ENCODE measurements around the gene SPAG9.
"Not testable (repeated sequence)": the region's sequence is repeated elsewhere in the genome, so short reads cannot be mapped to it uniquely, and the experiment has no call there.

Gene SPAG9

GRCh38 chr17:51088287-51088686 lies 32.4 kb downstream of the SPAG9 start:
- peaks cover 89% of the 10 kb centered on the region for H4K20me1 ChIP-seq
- TF ChIP-seq Cebpa-rat (IDR thresholded peaks at IDR 0.05), result no peak
- H3K4me2 ChIP-seq, result peak overlapping the region; percentile 45
- no peaks in the 10 kb centered on the region for H3K9me3 ChIP-seq
- peaks cover 29% of the 10 kb centered on the region for H3K4me1 ChIP-seq
- no peak overlapping the region for H3K9ac ChIP-seq
- no peak overlapping the region for H3K27ac ChIP-seq
- H3K4me3 ChIP-seq, result no peak overlapping the region
- peaks cover 14% of the 10 kb centered on the region; the same call in 1 of the 2 replicates for H3K36me3 ChIP-seq
- no peaks in the 10 kb centered on the region for H3K27me3 ChIP-seq

DNA sequence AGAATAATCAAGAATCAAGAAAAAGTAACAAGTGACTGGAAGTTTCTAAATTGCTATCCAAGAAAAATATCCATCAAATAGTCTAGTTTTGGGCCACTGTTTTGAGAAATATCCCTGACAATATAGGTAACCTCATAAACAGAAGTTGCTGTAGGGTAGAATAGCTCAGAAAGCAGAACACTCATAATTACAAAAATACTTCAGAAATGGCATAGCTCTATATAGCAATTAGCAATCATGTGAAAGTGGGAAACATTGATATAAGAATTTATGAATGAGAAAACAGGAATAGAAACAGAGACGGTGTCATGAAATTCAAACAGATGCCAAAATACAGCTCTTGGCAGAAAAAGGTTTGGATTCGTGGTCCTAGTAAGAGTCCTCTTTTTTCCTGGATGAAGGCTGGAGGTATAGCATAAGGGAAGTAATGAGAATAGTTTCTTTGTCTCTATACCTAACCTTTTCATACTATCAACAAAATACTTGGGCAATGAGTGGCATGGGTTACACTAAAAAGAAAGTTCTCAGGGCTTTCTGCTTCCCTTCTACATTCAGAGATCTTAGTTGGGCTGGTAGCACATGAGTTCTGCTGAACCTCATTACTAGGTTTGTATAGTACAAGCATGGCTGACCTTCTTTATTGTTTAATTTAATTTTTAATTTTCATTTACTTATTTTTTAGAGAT lies 33.5 kb downstream of the SPAG9 start:
- no peaks in the 10 kb centered on the region for H3K9me3 ChIP-seq
- no peaks in the 10 kb centered on the region for H3K27me3 ChIP-seq
- H3K4me1 ChIP-seq, result peaks cover 35% of the 10 kb centered on the region
- no peak for TF ChIP-seq Cebpa-rat (IDR thresholded peaks at IDR 0.05)
- H3K4me3 ChIP-seq, result no peak overlapping the region
- H4K20me1 ChIP-seq, result peaks cover 88% of the 10 kb centered on the region
- H3K9ac ChIP-seq, result no peak overlapping the region
- no peak overlapping the region for H3K27ac ChIP-seq
- H3K36me3 ChIP-seq, result peaks cover 17% of the 10 kb centered on the region; the same call in 1 of the 2 replicates
- H3K4me2 ChIP-seq, result no peak overlapping the region

DNA sequence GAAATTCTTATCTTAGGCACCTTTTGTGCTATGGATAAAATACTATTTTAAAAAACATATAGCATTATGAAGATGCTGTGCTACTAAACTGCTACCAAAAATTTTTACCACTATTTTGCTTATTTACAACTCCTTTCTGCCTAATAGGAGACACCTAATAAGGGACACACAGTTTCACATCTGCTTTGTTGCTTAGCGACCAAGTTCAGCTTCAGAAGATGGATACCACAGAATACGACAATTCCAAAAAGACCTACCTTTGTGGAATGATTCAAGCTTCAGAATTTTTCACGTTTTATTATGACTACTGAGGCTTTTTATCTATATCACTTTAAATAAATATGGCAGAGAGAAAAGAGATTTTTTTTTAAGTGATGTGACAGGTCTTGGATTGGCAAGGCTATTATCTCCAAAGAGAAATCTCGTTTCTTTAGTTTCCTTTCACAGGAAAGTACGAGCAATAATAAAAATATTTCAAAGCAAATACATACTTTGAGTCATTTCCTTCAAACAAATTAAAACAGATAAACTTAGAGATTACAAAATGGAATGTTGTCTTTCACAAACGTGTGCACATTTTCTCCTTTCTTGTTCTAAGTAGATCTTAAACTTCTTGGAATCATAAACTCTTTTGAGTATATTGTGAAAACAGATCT lies 35.4 kb downstream of the SPAG9 start:
- Histone ChIP-seq H3K4me3 (no peak overlapping the region), H3K27me3 (no peaks in the 10 kb centered on the region)

DNA sequence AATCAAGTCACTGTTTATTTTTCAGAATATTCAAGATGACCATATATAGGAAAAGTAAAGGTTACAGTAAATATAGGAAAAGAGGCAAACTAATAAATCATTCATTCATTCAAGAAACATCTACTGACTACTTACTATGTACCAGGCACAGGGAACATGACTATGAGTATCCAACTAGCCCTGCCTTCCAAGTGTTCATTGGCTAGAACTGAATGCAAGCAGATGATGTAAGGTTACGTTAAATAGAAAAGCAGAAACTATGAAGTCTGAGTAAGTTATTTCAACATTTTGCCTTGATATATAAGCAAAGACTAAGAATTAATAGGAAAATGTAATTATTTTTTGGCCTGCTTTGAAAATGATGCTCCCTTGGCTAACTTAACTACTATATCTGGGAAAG lies 36.7 kb downstream of the SPAG9 start:
- Histone ChIP-seq H3K4me2 (no peak overlapping the region), H4K20me1 (peaks cover 81% of the 10 kb centered on the region), H3K27me3 (no peaks in the 10 kb centered on the region), H3K4me3 (no peak overlapping the region), H3K4me1 (peaks cover 19% of the 10 kb centered on the region), H3K27ac (no peak overlapping the region), H3K9ac (no peak overlapping the region), H3K36me3 (peaks cover 33% of the 10 kb centered on the region), H3K9me3 (no peaks in the 10 kb centered on the region)
- TF ChIP-seq Cebpa-rat (IDR thresholded peaks at IDR 0.05), result no peak

More for the DNA sequence above, 35.4 kb downstream of the SPAG9 start:
- Histone ChIP-seq H3K9ac (no peak overlapping the region), H3K4me1 (peaks cover 20% of the 10 kb centered on the region), H3K4me2 (no peak overlapping the region), H4K20me1 (peaks cover 88% of the 10 kb centered on the region), H3K9me3 (no peaks in the 10 kb centered on the region), H3K36me3 (peaks cover 24% of the 10 kb centered on the region; the same call in 1 of the 2 replicates), H3K27ac (no peak overlapping the region)
- TF ChIP-seq Cebpa-rat (IDR thresholded peaks at IDR 0.05), result no peak

DNA sequence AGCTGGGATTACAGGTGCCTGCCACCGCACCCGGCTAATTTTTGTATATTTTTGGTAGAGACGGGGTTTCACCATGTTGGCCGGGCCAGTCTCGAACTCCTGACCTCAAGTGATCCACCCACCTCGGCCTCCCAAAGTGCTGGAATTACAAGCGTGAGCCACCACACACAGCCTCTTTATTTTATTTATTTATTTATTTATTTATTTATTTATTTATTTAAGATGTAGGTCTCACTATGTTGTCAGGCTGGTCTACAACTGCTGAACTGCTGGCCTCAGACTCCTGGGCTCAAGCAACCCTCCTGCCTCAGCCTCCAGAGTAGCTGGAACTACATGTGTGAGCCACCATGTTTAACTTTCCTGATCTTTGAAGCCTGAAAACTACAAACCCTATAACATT lies 37.3 kb downstream of the SPAG9 start:
- H4K20me1 ChIP-seq, result peaks cover 76% of the 10 kb centered on the region
- peaks cover 13% of the 10 kb centered on the region for H3K4me1 ChIP-seq
- H3K27ac ChIP-seq, H3K9ac ChIP-seq, H3K27me3 ChIP-seq, H3K4me3 ChIP-seq, H3K4me2 ChIP-seq, H3K9me3 ChIP-seq: not testable (repeated sequence)
- H3K36me3 ChIP-seq, result peaks cover 38% of the 10 kb centered on the region

DNA sequence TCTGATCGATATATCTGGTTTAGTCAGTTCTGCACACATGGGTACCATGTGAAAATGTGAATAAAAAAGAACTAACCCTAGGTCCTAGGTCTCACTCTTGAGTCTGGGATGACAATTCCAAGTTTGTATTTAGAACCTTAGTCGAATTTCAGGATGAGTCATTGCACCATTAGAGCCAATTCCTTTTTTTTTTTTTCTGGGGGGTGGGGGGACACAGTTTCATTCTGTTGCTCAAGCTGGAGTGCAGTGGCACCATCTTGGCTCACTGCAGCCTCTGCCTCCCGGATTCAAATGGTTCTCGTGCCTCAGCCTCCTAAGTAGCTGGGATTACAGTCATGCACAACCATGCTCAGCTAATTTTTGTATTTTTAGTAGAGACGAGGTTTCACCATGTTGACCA lies 41.6 kb downstream of the SPAG9 start:
- H3K36me3 ChIP-seq, result peaks cover 61% of the 10 kb centered on the region
- no peak overlapping the region for H3K4me2 ChIP-seq
- TF ChIP-seq Cebpa-rat (IDR thresholded peaks at IDR 0.05), result no peak
- H3K4me1 ChIP-seq, result 0 out of 2 replicates have a peak, but pooled peaks cover 6% of the 10 kb centered on the region
- H3K27me3 ChIP-seq, result no peaks in the 10 kb centered on the region
- no peak overlapping the region for H3K4me3 ChIP-seq
- H4K20me1 ChIP-seq, result peaks cover 59% of the 10 kb centered on the region
- H3K27ac ChIP-seq, result no peak overlapping the region
- H3K9me3 ChIP-seq, result no peaks in the 10 kb centered on the region
- H3K9ac ChIP-seq, result no peak overlapping the region

GRCh38 chr17:51078009-51078592 lies 42.6 kb downstream of the SPAG9 start:
- H3K4me3 ChIP-seq, result no peak overlapping the region
- H3K27ac ChIP-seq, result no peak overlapping the region
- 0 out of 2 replicates have a peak, but pooled peaks cover 4% of the 10 kb centered on the region for H3K4me1 ChIP-seq
- H3K36me3 ChIP-seq, result peaks cover 65% of the 10 kb centered on the region
- no peak overlapping the region for H3K9ac ChIP-seq
- TF ChIP-seq Cebpa-rat (IDR thresholded peaks at IDR 0.05), result no peak
- no peaks in the 10 kb centered on the region for H3K9me3 ChIP-seq
- H3K4me2 ChIP-seq, result no peak overlapping the region
- peaks cover 57% of the 10 kb centered on the region for H4K20me1 ChIP-seq
- no peaks in the 10 kb centered on the region for H3K27me3 ChIP-seq

DNA sequence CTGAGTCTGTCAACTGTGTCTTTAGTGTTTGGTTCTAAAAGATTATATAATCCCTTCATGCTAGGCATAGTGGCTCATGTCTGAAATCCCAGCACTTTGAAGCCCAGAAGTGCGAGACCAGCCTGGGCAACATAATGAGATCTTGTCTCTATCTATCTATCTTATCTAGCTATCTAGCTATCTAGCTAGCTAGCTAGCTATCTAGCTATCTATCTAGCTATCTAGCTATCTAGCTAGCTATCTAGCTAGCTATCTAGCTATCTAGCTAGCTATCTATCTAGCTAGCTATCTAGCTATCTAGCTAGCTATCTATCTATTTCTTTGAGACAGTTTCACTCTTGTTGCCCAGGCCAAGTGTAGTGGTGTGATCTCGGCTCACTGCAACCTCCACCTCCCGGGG lies 43.8 kb downstream of the SPAG9 start:
- peaks cover 67% of the 10 kb centered on the region for H3K36me3 ChIP-seq
- no peak overlapping the region for H3K4me2 ChIP-seq
- TF ChIP-seq Cebpa-rat (IDR thresholded peaks at IDR 0.05), result no peak

GRCh38 chr17:51071556-51071955 lies 49.1 kb downstream of the SPAG9 start:
- TF ChIP-seq Cebpa-rat (IDR thresholded peaks at IDR 0.05), result no peak
- Histone ChIP-seq H3K4me1 (peaks cover 8% of the 10 kb centered on the region; the same call in 1 of the 2 replicates), H3K9ac (no peak overlapping the region), H3K4me2 (no peak overlapping the region), H3K9me3 (no peaks in the 10 kb centered on the region), H3K27ac (no peak overlapping the region), H3K4me3 (no peak overlapping the region), H3K36me3 (peaks cover 26% of the 10 kb centered on the region), H3K27me3 (no peaks in the 10 kb centered on the region), H4K20me1 (peaks cover 53% of the 10 kb centered on the region)

More for the DNA sequence above, 43.8 kb downstream of the SPAG9 start:
- Histone ChIP-seq H3K9me3 (no peaks in the 10 kb centered on the region), H4K20me1 (peaks cover 47% of the 10 kb centered on the region), H3K4me3 (no peak overlapping the region), H3K27ac (no peak overlapping the region), H3K4me1 (no peaks in the 10 kb centered on the region), H3K9ac (no peak overlapping the region), H3K27me3 (no peaks in the 10 kb centered on the region)

GRCh38 chr17:51065466-51065865 lies 55.2 kb downstream of the SPAG9 start:
- Histone ChIP-seq H3K9ac (no peak overlapping the region), H3K4me3 (no peak overlapping the region), H4K20me1 (peaks cover 60% of the 10 kb centered on the region), H3K36me3 (peaks cover 24% of the 10 kb centered on the region; the same call in 1 of the 2 replicates), H3K4me2 (no peak overlapping the region), H3K27ac (no peak overlapping the region), H3K4me1 (peaks cover 8% of the 10 kb centered on the region; the same call in 1 of the 2 replicates), H3K27me3 (no peaks in the 10 kb centered on the region), H3K9me3 (no peaks in the 10 kb centered on the region)
- TF ChIP-seq Cebpa-rat (IDR thresholded peaks at IDR 0.05), result no peak
